ENCODE results near the gene GIGYF2. TPM values are rescaled to one million over a fixed set of nuclear protein-coding genes. Genes with fewer than 3 reads are reported as not detected.

The GIGYF2 gene
- total RNA-seq, 4 donors from 2014 or later = 54.2 to 64.7 (median 59.9) TPM

- intact Hi-C loops (cut with DNase I) = no loop called here
- peaks cover 0 to 3% (median 0%) of the 10 kb centered on the region in 4 donors for H3K27me3 ChIP-seq
- H3K36me3 ChIP-seq = peaks cover 0 to 34% (median 5%) of the 10 kb centered on the region in 4 donors
- 79% methylated on average over 10 of the region's 10 CpGs for WGBS
- H3K4me1 ChIP-seq = peaks cover 0 to 17% (median 4%) of the 10 kb centered on the region in 4 donors
- H3K4me3 ChIP-seq = no peak overlapping the region
- no peak overlapping the region for H3K27ac ChIP-seq (replicated peaks in 1 of 4)
- TF ChIP-seq, protein P1, sequence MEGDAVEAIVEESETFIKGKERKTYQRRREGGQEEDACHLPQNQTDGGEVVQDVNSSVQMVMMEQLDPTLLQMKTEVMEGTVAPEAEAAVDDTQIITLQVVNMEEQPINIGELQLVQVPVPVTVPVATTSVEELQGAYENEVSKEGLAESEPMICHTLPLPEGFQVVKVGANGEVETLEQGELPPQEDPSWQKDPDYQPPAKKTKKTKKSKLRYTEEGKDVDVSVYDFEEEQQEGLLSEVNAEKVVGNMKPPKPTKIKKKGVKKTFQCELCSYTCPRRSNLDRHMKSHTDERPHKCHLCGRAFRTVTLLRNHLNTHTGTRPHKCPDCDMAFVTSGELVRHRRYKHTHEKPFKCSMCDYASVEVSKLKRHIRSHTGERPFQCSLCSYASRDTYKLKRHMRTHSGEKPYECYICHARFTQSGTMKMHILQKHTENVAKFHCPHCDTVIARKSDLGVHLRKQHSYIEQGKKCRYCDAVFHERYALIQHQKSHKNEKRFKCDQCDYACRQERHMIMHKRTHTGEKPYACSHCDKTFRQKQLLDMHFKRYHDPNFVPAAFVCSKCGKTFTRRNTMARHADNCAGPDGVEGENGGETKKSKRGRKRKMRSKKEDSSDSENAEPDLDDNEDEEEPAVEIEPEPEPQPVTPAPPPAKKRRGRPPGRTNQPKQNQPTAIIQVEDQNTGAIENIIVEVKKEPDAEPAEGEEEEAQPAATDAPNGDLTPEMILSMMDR (IDR thresholded peaks at IDR 0.05) = no peak
- TF ChIP-seq POLR2A (IDR thresholded peaks at IDR 0.05; ENCODE audit: low read depth) (no peak), POLR2AphosphoS5 (IDR thresholded peaks at IDR 0.05) (no peak), EP300 (IDR thresholded peaks at IDR 0.05) (no peak)
- H3K9me3 ChIP-seq = no peaks in the 10 kb centered on the region
- no peak for DNase-seq (ENCODE audit: extremely low spot score)
Observed at GRCh38 chr2:232667989-232668583, 29.0 kb upstream of the GIGYF2 start.

DNA sequence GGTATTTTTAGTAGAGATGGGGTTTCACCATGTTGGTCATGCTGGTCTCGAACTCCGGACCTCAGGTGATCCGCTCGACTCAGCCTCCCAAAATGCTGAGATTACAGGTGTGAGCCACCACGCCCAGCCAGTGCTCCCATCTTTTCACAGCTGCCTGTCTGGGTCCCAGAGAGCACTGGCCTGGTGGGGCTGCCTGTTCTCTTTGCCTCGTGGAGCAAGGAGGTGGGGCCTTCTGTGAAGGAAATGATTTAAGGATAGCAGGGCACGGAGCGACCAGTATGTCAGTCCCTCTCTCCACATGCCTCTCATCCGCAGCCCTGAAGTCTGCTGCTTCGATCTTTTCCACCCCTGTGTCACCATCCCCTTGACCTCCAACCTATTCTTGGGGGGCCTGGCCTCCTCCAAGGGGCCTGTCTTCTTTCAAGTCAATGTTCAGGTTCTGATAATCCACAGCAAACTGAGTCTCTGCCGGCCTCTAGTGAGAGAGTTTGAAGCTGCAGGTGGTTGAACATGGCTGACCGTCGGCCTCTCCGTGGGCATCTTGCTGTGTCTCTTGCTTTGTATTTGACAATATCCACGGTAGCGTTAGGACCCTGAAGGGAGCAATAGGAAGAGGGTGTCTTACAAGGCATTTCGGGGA lies 28.2 kb upstream of the GIGYF2 start:
- no peak overlapping the region for H3K4me3 ChIP-seq
- TF ChIP-seq EP300 (IDR thresholded peaks at IDR 0.05) = no peak
- TF ChIP-seq, protein P1 (IDR thresholded peaks at IDR 0.05) = peak; percentile 15 to 54 (median 19)
- intact Hi-C loops (cut with DNase I) = no loop called here
- peaks cover 0 to 3% (median 0%) of the 10 kb centered on the region in 4 donors for H3K27me3 ChIP-seq
- WGBS = 61% methylated on average over 17 of the region's 17 CpGs
- no peak overlapping the region for H3K27ac ChIP-seq (replicated peaks in 1 of 4)
- no peaks in the 10 kb centered on the region for H3K9me3 ChIP-seq
- H3K4me1 ChIP-seq = peaks cover 0 to 17% (median 4%) of the 10 kb centered on the region in 4 donors
- peaks cover 0 to 33% (median 5%) of the 10 kb centered on the region in 4 donors for H3K36me3 ChIP-seq
- no peak for DNase-seq (ENCODE audit: extremely low spot score)

- DNase-seq (ENCODE audit: extremely low spot score) = no peak
- 81% methylated on average over 1 of the region's 1 CpG for WGBS
- peaks cover 0 to 3% (median 0%) of the 10 kb centered on the region in 4 donors for H3K27me3 ChIP-seq
- TF ChIP-seq POLR2A (IDR thresholded peaks at IDR 0.05; ENCODE audit: low read depth) = no peak
- no peak for TF ChIP-seq POLR2AphosphoS5 (IDR thresholded peaks at IDR 0.05)
- TF ChIP-seq, protein P1 (IDR thresholded peaks at IDR 0.05) = no peak
- no peak for TF ChIP-seq EP300 (IDR thresholded peaks at IDR 0.05)
- peaks cover 0 to 53% (median 5%) of the 10 kb centered on the region in 4 donors for H3K36me3 ChIP-seq
- no peaks in the 10 kb centered on the region for H3K9me3 ChIP-seq
- intact Hi-C loops (cut with DNase I) = no loop called here
- H3K4me3 ChIP-seq = no peak overlapping the region
- H3K27ac ChIP-seq (replicated peaks in 1 of 4) = no peak overlapping the region
- H3K4me1 ChIP-seq = peaks cover 0 to 16% (median 2%) of the 10 kb centered on the region in 4 donors
Observed at GRCh38 chr2:232672588-232672987, 24.5 kb upstream of the GIGYF2 start.

DNA sequence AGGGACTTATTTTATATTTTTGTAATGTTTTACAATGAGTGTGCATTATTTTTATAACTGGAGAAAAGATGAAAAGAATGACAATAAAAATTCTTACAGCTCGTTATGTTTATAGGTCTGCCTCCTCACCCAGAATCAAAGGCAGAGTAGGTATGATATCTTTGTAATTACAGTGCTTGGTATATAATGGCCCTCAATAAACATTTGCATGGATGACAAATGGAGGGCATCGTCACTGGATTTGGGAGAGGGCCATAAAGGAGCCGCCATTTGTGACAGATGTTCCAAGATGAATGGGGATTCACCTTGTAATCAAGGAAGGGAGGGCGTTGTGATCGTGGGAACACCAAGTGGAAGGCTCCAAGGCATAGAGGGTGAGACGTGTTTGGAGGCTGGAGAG lies 22.6 kb upstream of the GIGYF2 start:
- no peak overlapping the region for H3K27ac ChIP-seq (replicated peaks in 1 of 4)
- TF ChIP-seq POLR2AphosphoS5 (IDR thresholded peaks at IDR 0.05) = no peak
- TF ChIP-seq EP300 (IDR thresholded peaks at IDR 0.05) = no peak
- TF ChIP-seq, protein P1 (IDR thresholded peaks at IDR 0.05) = no peak
- TF ChIP-seq POLR2A (IDR thresholded peaks at IDR 0.05; ENCODE audit: low read depth) = no peak
- peaks cover 0 to 3% (median 0%) of the 10 kb centered on the region in 4 donors for H3K27me3 ChIP-seq
- 76% methylated on average over 6 of the region's 6 CpGs for WGBS
- DNase-seq (ENCODE audit: extremely low spot score) = no peak
- H3K4me1 ChIP-seq = no peaks in the 10 kb centered on the region
- intact Hi-C loops (cut with DNase I) = no loop called here
- peaks cover 0 to 57% (median 5%) of the 10 kb centered on the region in 4 donors for H3K36me3 ChIP-seq
- no peaks in the 10 kb centered on the region for H3K9me3 ChIP-seq
- no peak overlapping the region for H3K4me3 ChIP-seq

Data from esophagus muscularis mucosa (tissue), 4 donors.